ENCODE results near the gene SLC7A11. TPM values are rescaled to one million over a fixed set of nuclear protein-coding genes. Genes with fewer than 3 reads are reported as not detected.

Gene SLC7A11
- total and polyA plus RNA-seq, 2 of the 4 experiments (the other 2 are of a cell fraction), result 8.3 to 24.7 TPM

DNA sequence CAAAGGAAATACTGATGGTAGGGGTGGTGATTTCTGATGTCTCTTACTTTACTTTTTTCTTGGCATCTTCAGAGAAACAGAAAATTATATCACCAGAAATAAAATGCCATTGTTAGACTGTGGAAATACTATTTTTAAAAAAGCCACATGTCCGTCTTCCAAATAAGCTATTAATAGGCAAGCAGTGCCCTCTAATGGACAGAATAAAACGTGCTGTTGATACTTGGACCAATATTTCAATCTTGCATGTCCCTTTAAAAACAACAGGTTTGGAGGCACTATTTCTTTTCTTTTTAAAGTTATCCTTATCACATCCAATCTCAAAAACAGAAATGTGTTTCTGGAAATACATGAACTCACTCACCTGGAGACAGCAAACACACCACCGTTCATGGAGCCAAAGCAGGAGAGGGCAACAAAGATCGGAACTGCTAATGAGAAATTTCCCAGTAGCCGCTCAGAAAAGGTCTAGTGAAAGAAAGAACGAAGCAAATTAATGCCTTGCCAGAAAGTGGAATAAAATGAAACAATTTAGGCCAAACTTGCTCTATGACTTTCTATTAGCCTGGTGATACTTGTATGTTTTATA, 59.2 kb downstream of the SLC7A11 start:
- Histone ChIP-seq H3K27ac (ENCODE audit: insufficient read depth, low read length) (no peak overlapping the region), H2AFZ (replicated peaks; ENCODE audit: low read length, poor library complexity) (no peak overlapping the region), H2AK9ac (replicated peaks; ENCODE audit: low read depth, low read length, poor library complexity) (no peak overlapping the region), H2BK15ac (ENCODE audit: low read depth, low read length) (no peak overlapping the region), H3K27me3 (ENCODE audit: control insufficient read depth, insufficient read depth, low read length) (no peaks in the 10 kb centered on the region), H4K5ac (ENCODE audit: low read depth, low read length) (peak overlapping the region; percentile 79), H4K8ac (ENCODE audit: low read depth in 2 of 2, low read length in 2 of 2) (no peak overlapping the region), H3K79me1 (ENCODE audit: low read depth in 1 of 2, low read length in 2 of 2) (peaks cover 9 to 23% of the 10 kb centered on the region in 2 experiments; a peak in 3 of 4 replicates), H3K4me2 (ENCODE audit: low read depth, low read length) (no peak overlapping the region), H3K36me3 (ENCODE audit: control insufficient read depth, insufficient read depth, low read length) (peaks cover 17% of the 10 kb centered on the region), H3K9ac (ENCODE audit: low read depth, low read length) (no peak overlapping the region), H4K20me1 (ENCODE audit: insufficient read depth, low read length) (no peaks in the 10 kb centered on the region), H2AK5ac (ENCODE audit: low read depth, low read length) (no peak overlapping the region), H3K4ac (ENCODE audit: low read depth, low read length) (no peak overlapping the region), H3K4me1 (ENCODE audit: control insufficient read depth, insufficient read depth, low read length) (peaks cover 4% of the 10 kb centered on the region; the same call in 1 of the 2 replicates), H3K14ac (replicated peaks; ENCODE audit: low read depth, low read length) (no peak overlapping the region; the same call in 1 of the 2 replicates), H3K9me1 (ENCODE audit: insufficient read depth, low read length) (peaks cover 11% of the 10 kb centered on the region; the same call in 1 of the 2 replicates), H2BK120ac (ENCODE audit: low read depth, low read length) (no peak overlapping the region), H3K23ac (ENCODE audit: low read depth, low read length) (no peak overlapping the region), H2BK20ac (ENCODE audit: low read depth, low read length) (peak overlapping the region; percentile 27; the same call in 1 of the 2 replicates), H4K91ac (ENCODE audit: insufficient read depth, low read depth, low read length) (no peak overlapping the region), H2BK5ac (ENCODE audit: low read depth, low read length, poor library complexity, severe bottlenecking) (no peak overlapping the region), H3K56ac (ENCODE audit: extremely low read depth, insufficient read depth, low read length) (no peak overlapping the region), H3K4me3 (ENCODE audit: insufficient read depth, low read depth, low read length) (no peak overlapping the region), H3K9me3 (ENCODE audit: control insufficient read depth, insufficient read depth, low read length) (no peaks in the 10 kb centered on the region), H3K18ac (ENCODE audit: low read depth, low read length) (no peak overlapping the region)
- ChIA-PET CTCF (interaction anchor here (0.6 to 1.7 kb wide), 5 partner anchors 9 to 1002 kb away, joined by 3 to 5 read pairs (median 3); no protein-coding TSS in a partner anchor), POLR2A (ENCODE audit: unreplicated experiment) (no interaction called here)
- intact Hi-C loops (cut with micrococcal nuclease) (loop anchor here (2.0 to 5.0 kb wide), 4 partner anchors 146 to 689 kb away; no protein-coding TSS in a partner anchor), in situ Hi-C loops (cut with MboI; ENCODE audit: low sequenced_read_pairs) (loop anchor here (10.0 to 25.0 kb wide), 2 partner anchors 502 to 646 kb away; partner anchors contain the start of gene PCDH18), dilution Hi-C loops (cut with HindIII; ENCODE audit: low sequenced_read_pairs, unreplicated experiment) (no loop called here)
- DNase-seq (peak; percentile 72), ATAC-seq (ENCODE audit: low read depth) (peak; percentile 31; the same call in 1 of the 2 replicates)
- TF ChIP-seq SMC3 (IDR thresholded peaks at IDR 0.05; ENCODE audit: low read depth, low read length), result peak; percentile 60; the same call in 1 of the 2 replicates
- peak; percentile 76 for TF ChIP-seq RAD21 (IDR thresholded peaks at IDR 0.05; ENCODE audit: low read length)
- TF ChIP-seq BHLHE40 (IDR thresholded peaks at IDR 0.05; ENCODE audit: low read depth, low read length), result no peak
- TF ChIP-seq, protein P1, sequence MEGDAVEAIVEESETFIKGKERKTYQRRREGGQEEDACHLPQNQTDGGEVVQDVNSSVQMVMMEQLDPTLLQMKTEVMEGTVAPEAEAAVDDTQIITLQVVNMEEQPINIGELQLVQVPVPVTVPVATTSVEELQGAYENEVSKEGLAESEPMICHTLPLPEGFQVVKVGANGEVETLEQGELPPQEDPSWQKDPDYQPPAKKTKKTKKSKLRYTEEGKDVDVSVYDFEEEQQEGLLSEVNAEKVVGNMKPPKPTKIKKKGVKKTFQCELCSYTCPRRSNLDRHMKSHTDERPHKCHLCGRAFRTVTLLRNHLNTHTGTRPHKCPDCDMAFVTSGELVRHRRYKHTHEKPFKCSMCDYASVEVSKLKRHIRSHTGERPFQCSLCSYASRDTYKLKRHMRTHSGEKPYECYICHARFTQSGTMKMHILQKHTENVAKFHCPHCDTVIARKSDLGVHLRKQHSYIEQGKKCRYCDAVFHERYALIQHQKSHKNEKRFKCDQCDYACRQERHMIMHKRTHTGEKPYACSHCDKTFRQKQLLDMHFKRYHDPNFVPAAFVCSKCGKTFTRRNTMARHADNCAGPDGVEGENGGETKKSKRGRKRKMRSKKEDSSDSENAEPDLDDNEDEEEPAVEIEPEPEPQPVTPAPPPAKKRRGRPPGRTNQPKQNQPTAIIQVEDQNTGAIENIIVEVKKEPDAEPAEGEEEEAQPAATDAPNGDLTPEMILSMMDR (conservative IDR thresholded peaks at IDR 0.05; ENCODE audit: low read depth, low read length), result peak; percentile 76
- BruUV-seq (replicated peaks), result no TSS peak
- WGBS, 2 experiments (ENCODE audit: extremely low coverage in 2 of 2, insufficient read length in 1 of 2), result 33% methylated on average over 1 of the region's 6 CpGs; no CpG with 5 or more reads in 1 of the 2 experiments

Measured in IMR-90 (cell line).